8988T (cell line): ENCODE results near the gene RPUSD4.

Source experiments
- DNase-seq: peaks from one replicate; pipeline ENCODE4 v3.0.0; 2011

The RPUSD4 gene

GRCh38 chr11:126181939-126182730, 29.3 kb downstream of the RPUSD4 start:
- no peak for DNase-seq

- DNase-seq = no peak
Observed at GRCh38 chr11:126176853-126177470, 34.5 kb downstream of the RPUSD4 start.

- no peak for DNase-seq
Observed at GRCh38 chr11:126175393-126175792, 36.1 kb downstream of the RPUSD4 start.

GRCh38 chr11:126174816-126175215, 36.6 kb downstream of the RPUSD4 start:
- DNase-seq = no peak

GRCh38 chr11:126173257-126173656, 38.2 kb downstream of the RPUSD4 start:
- DNase-seq = no peak

GRCh38 chr11:126172596-126173038, 38.8 kb downstream of the RPUSD4 start:
- DNase-seq = no peak

GRCh38 chr11:126169291-126169690, 42.2 kb downstream of the RPUSD4 start:
- DNase-seq = no peak

GRCh38 chr11:126167488-126167887, 44.0 kb downstream of the RPUSD4 start:
- DNase-seq = no peak

GRCh38 chr11:126166413-126166812, 45.0 kb downstream of the RPUSD4 start:
- DNase-seq = no peak

- no peak for DNase-seq
Observed at GRCh38 chr11:126165757-126166156, 45.7 kb downstream of the RPUSD4 start.

- DNase-seq = no peak
Observed at GRCh38 chr11:126165311-126165720, 46.1 kb downstream of the RPUSD4 start.

- no peak for DNase-seq
Observed at GRCh38 chr11:126164781-126165180, 46.7 kb downstream of the RPUSD4 start.

GRCh38 chr11:126163779-126164178, 47.7 kb downstream of the RPUSD4 start:
- DNase-seq = no peak

- no peak for DNase-seq
Observed at GRCh38 chr11:126163074-126163700, 48.3 kb downstream of the RPUSD4 start.

GRCh38 chr11:126162306-126163030, 49.0 kb downstream of the RPUSD4 start:
- no peak for DNase-seq

- no peak for DNase-seq
Observed at GRCh38 chr11:126161023-126161391, 50.4 kb downstream of the RPUSD4 start.

GRCh38 chr11:126160345-126161022, 51.0 kb downstream of the RPUSD4 start:
- DNase-seq = no peak

- DNase-seq = no peak
Observed at GRCh38 chr11:126159719-126160344, 51.6 kb downstream of the RPUSD4 start.

- no peak for DNase-seq
Observed at GRCh38 chr11:126158054-126158791, 53.2 kb downstream of the RPUSD4 start.

- DNase-seq = no peak
Observed at GRCh38 chr11:126157326-126158030, 54.0 kb downstream of the RPUSD4 start.

- DNase-seq = no peak
Observed at GRCh38 chr11:126156814-126157213, 54.6 kb downstream of the RPUSD4 start.
